22Rv1 (cell line): ENCODE results near the gene OR2A5.

Source experiments
- H3K27ac ChIP-seq: fragments of 450-650 bp; 2 replicates; pipeline ENCODE4 v1.5.1; 2017
- ZFX ChIP-seq: fragments of 450-650 bp; IDR thresholded peaks from 2 replicates; pipeline ENCODE4 v1.6.1; 2017; ENCODE audit warnings: antibody characterized with exemption, borderline replicate concordance
- TF ChIP-seq, protein P1 (sequence below): fragments of 450-650 bp; IDR thresholded peaks from 2 replicates; pipeline ENCODE4 v1.5.1; 2017; ENCODE audit warnings: mild to moderate bottlenecking

OR2A5 gene

DNA sequence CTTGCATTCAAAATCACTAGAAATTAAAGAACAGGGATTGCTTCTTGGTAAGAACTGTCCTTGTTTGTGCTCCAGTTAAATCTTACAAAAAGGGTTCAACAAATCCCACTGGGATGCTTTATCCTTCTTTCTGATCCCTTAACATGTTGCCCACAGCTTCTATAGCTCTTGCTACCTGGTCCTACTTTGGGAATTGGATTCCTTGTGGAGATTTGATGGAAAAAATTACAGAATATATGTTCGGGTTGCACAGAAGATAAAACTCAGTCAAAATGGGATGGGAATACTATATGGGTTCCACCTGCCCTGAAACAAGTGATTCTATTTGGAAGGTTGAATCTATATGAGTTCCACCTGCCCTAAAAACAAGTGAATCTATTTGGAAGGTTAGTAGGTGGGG, 20.8 kb downstream of the OR2A5 start, which contains the start of gene OR2A25:
TSS of gene OR2A25 (plus strand) at position 301 of the 400 bp plus-strand sequence. CDS start 4,409 bp downstream, outside the sequence.
- TF ChIP-seq ZFX = no peak
- TF ChIP-seq, protein P1, sequence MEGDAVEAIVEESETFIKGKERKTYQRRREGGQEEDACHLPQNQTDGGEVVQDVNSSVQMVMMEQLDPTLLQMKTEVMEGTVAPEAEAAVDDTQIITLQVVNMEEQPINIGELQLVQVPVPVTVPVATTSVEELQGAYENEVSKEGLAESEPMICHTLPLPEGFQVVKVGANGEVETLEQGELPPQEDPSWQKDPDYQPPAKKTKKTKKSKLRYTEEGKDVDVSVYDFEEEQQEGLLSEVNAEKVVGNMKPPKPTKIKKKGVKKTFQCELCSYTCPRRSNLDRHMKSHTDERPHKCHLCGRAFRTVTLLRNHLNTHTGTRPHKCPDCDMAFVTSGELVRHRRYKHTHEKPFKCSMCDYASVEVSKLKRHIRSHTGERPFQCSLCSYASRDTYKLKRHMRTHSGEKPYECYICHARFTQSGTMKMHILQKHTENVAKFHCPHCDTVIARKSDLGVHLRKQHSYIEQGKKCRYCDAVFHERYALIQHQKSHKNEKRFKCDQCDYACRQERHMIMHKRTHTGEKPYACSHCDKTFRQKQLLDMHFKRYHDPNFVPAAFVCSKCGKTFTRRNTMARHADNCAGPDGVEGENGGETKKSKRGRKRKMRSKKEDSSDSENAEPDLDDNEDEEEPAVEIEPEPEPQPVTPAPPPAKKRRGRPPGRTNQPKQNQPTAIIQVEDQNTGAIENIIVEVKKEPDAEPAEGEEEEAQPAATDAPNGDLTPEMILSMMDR = no peak
- H3K27ac ChIP-seq = no peak within 1 kb of the TSS

DNA sequence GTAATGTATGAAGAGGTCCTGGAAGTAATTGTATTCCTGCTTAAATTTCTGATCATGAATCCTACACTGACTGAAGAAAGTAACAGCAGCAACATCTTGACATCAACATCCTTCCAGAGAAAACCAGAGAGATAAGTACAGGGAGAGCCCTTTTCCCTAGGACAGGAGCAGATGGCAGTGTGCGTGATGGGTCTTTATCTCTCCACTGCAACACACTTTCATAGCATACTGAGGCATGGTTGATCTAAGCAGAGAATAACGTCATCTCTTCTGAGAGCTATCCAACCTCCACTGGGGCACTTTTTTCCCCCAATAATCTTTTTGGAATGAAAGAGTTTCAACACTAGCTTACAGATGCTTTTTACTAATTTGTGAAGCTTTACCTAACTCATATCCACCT, 21.2 kb downstream of the OR2A5 start:
- H3K27ac ChIP-seq = no peak overlapping the region
- no peak for TF ChIP-seq ZFX
- TF ChIP-seq, protein P1 = no peak

DNA sequence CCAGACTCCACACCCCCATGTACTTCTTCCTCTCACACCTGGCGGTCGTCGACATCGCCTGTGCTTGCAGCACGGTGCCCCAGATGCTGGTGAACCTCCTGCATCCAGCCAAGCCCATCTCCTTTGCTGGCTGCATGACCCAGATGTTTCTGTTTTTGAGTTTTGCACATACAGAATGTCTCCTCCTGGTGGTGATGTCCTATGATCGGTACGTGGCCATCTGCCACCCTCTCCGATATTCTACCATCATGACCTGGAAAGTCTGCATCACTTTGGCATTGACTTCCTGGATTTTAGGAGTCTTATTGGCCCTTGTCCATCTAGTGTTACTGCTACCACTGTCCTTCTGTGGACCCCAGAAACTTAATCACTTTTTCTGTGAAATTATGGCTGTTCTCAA, 25.6 kb downstream of the OR2A5 start:
- H3K27ac ChIP-seq = no peak overlapping the region
- no peak for TF ChIP-seq ZFX
- TF ChIP-seq, protein P1 = peak; percentile 29

DNA sequence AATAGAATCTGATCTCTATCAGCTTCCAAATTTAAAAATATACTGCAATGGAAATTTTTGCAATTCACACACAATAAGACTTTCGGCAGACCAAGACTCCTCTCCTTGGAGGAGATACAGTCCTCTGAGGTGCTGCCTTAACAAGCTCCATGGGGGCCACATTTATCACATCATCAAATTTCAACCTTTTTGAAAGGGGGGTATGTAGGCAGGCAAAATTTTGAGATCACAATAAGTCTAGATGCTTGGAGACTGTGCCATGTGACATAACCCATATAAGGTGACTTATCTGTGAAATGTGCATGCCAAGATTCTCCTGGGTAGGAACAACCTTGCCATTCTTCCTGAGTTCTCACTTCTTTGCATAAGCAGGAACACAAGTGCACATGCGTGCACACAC, 37.2 kb downstream of the OR2A5 start, which contains the start of gene OR2A12:
TSS of gene OR2A12 (plus strand) at position 301 of the 400 bp plus-strand sequence. CDS start 8,830 bp downstream, outside the sequence.
- H3K27ac ChIP-seq = no peak within 1 kb of the TSS
- TF ChIP-seq ZFX = no peak
- TF ChIP-seq, protein P1 = no peak

- TF ChIP-seq, protein P1 = no peak
- TF ChIP-seq ZFX = no peak
- no peak overlapping the region for H3K27ac ChIP-seq
Measured at GRCh38 chr7:144086730-144087129, 38.0 kb downstream of the OR2A5 start.

DNA sequence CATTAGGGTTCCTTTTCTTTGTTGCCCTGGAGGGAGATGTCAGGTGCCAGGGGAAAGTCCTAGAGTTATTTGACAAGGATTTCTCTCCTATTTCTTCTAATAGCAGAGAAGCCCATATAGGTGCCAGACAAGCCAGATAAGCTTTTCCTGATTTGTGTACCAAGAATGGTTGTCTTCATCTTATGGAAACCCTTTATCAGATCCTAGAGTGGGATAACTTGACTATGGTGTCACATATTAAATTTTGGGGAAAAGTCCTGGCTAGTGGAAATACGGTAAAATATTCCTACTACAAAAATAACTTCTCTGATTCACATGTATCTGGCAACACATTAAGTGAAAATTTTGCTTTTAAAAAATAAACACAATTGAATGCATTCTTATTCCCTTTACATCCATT, 38.5 kb downstream of the OR2A5 start:
- TF ChIP-seq ZFX = no peak
- TF ChIP-seq, protein P1 = no peak

GRCh38 chr7:144090667-144091066, 41.9 kb downstream of the OR2A5 start:
- H3K27ac ChIP-seq = no peak overlapping the region
- TF ChIP-seq, protein P1 = no peak
- no peak for TF ChIP-seq ZFX

More for the DNA sequence above, 38.5 kb downstream of the OR2A5 start:
- no peak overlapping the region for H3K27ac ChIP-seq
